ENCODE results near the gene ACACA.

The ACACA gene

GRCh38 chr17:37138571-37139120, 268.0 kb downstream of the ACACA start:
- DNase-seq (ENCODE audit: extremely low read depth, insufficient read length): no peak
- Histone ChIP-seq H3K36me3 (ENCODE audit: control insufficient read depth, insufficient read depth, low read length) (0 out of 2 replicates have a peak, but pooled peaks cover 1% of the 10 kb centered on the region), H3K27me3 (replicated peaks; ENCODE audit: control insufficient read depth, insufficient read depth, low read length) (no peaks in the 10 kb centered on the region), H3K4me3 (replicated peaks; ENCODE audit: low read depth, low read length) (no peak overlapping the region)
- TF ChIP-seq CTCF (IDR thresholded peaks at IDR 0.05; ENCODE audit: insufficient read depth, low read length, poor library complexity, severe bottlenecking): no peak

GRCh38 chr17:37137906-37138514, 268.6 kb downstream of the ACACA start:
- DNase-seq (ENCODE audit: extremely low read depth, insufficient read length): no peak
- Histone ChIP-seq H3K4me3 (replicated peaks; ENCODE audit: low read depth, low read length) (no peak overlapping the region), H3K36me3 (ENCODE audit: control insufficient read depth, insufficient read depth, low read length) (peaks cover 1% of the 10 kb centered on the region; the same call in 1 of the 2 replicates), H3K27me3 (replicated peaks; ENCODE audit: control insufficient read depth, insufficient read depth, low read length) (no peaks in the 10 kb centered on the region)
- no peak for TF ChIP-seq CTCF (IDR thresholded peaks at IDR 0.05; ENCODE audit: insufficient read depth, low read length, poor library complexity, severe bottlenecking)

DNA sequence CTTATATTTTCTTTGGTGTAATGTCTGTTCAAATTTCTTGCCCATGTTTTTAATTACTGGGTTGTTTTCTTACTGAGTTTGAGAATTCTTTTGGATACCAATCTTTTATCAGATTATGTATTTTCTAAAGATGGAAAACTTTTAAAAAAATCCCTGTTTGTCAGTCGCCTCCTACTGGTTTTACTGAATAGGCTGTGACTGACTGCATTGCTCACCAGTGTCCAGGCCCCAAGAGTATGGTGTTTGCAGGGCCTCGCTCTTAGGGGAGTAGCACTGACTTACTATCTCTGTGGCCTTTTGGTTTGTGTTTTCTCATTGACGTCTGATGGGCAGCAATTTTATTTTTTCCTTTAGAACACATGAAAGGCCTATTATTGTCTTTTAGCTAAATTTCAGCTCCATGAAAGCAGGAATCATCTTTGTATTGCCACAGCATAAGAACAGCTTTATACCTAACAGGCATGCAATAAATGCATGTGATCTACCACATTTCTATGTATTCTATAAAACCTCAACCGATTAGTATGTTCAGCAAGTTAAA, 269.5 kb downstream of the ACACA start:
- DNase-seq (ENCODE audit: extremely low read depth, insufficient read length): no peak
- Histone ChIP-seq H3K4me3 (replicated peaks; ENCODE audit: low read depth, low read length) (no peak overlapping the region), H3K36me3 (ENCODE audit: control insufficient read depth, insufficient read depth, low read length) (peaks cover 1% of the 10 kb centered on the region; the same call in 1 of the 2 replicates), H3K27me3 (replicated peaks; ENCODE audit: control insufficient read depth, insufficient read depth, low read length) (no peaks in the 10 kb centered on the region)
- no peak for TF ChIP-seq CTCF (IDR thresholded peaks at IDR 0.05; ENCODE audit: insufficient read depth, low read length, poor library complexity, severe bottlenecking)

GRCh38 chr17:37135576-37135975, 271.1 kb downstream of the ACACA start:
- Histone ChIP-seq H3K4me3 (replicated peaks; ENCODE audit: low read depth, low read length) (no peak overlapping the region), H3K27me3 (replicated peaks; ENCODE audit: control insufficient read depth, insufficient read depth, low read length) (no peaks in the 10 kb centered on the region), H3K36me3 (ENCODE audit: control insufficient read depth, insufficient read depth, low read length) (no peaks in the 10 kb centered on the region; the same call in 1 of the 2 replicates)
- DNase-seq (ENCODE audit: extremely low read depth, insufficient read length): no peak
- no peak for TF ChIP-seq CTCF (IDR thresholded peaks at IDR 0.05; ENCODE audit: insufficient read depth, low read length, poor library complexity, severe bottlenecking)

DNA sequence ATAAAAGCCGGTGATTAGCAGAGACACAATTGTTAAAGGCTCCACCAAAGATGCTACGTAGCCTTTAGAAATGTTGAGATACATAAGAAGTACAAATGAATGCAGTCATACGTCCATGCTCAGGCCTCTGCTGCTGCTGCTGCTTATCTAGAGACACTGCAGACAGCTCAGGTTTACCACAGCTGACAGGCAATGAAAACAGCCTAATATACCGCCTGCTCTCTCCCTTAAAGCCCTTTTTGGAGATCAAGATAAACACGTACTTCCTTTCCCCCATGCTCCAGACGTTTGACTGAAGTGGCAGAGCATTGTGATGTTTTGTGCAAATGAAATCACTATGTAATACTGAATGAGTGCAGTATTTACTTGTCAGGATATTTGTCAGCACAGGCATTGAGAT, 272.6 kb downstream of the ACACA start:
- no peak for TF ChIP-seq CTCF (IDR thresholded peaks at IDR 0.05; ENCODE audit: insufficient read depth, low read length, poor library complexity, severe bottlenecking)
- no peak for DNase-seq (ENCODE audit: extremely low read depth, insufficient read length)

More for the DNA sequence above, 272.6 kb downstream of the ACACA start:
- H3K4me3 ChIP-seq (replicated peaks; ENCODE audit: low read depth, low read length): no peak overlapping the region
- H3K36me3 ChIP-seq (ENCODE audit: control insufficient read depth, insufficient read depth, low read length): no peaks in the 10 kb centered on the region; the same call in 1 of the 2 replicates
- H3K27me3 ChIP-seq (replicated peaks; ENCODE audit: control insufficient read depth, insufficient read depth, low read length): no peaks in the 10 kb centered on the region

All from GM06990 (cell line).